Endothelial cell of hepatic sinusoid (primary cell): ENCODE data around the gene MARK3.

Experiments used
- in situ Hi-C: cut with HindIII; loops from 2 replicates; pipeline ENCODE4 v1.10.0; 2017; ENCODE audit warnings: low sequenced_read_pairs

Gene MARK3

GRCh38 chr14:103362780-103363179 lies 22.4 kb upstream of the MARK3 start:
- in situ Hi-C loops: no loop called here

DNA sequence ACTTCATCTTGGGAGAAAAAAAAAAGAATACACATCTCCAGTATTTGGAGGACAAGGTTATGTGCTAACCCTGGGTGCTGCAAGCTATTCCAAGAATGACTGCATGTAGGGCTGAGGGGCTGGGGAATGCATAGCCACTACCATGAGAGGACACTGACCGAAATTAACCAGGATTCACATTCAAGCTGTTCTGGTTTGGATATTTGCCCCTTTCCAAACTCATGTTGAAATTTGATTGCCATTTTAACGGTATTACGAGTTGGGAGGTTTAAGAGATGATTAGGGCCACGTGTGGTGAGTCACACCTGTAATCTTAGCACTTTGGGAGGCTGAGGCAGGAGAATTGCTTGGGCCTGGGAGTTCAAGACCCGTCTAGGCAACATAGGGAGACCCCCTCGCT lies 18.5 kb upstream of the MARK3 start:
- in situ Hi-C loops: no loop called here

DNA sequence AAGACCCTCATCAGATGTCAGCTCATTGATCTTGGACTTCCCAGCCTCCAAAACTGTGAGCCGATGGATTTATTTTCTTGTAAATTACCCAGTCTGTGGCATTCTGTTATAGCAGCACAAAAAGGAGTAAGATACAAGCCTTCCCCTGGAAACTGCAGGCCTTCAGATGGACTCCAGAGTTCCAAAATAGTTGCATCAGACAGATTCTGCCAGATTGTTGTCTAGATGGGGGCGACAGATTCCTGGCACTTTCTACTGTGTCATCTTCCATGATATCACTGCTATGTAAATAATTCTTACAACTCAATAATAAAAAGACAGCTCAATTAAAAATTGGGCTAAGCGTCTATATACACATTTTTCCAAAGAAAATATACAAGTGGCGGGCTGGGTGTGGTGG lies 17.2 kb upstream of the MARK3 start:
- in situ Hi-C loops: no loop called here

DNA sequence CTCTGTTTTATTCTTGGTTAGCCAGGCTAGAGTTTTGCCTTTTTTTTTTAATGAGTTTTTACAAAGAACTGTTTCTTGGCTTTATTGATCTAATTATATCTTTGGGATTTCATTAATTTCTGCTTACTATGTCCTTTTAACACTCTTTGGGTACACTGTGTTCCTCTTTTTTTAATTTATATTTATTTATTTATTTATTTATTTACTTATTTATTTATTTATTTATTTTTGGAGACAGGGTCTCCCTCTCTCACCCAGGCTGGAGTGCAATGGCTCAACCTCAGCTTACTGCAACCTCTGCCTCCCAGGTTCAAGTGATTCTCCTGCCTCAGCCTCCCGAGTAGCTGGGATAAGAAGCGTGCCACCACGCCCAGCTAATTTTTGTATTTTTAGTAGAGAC lies 15.1 kb upstream of the MARK3 start:
- in situ Hi-C loops: no loop called here

- in situ Hi-C loops: no loop called here
Observed at GRCh38 chr14:103372017-103372416, 13.2 kb upstream of the MARK3 start.

GRCh38 chr14:103372552-103373304 lies 12.5 kb upstream of the MARK3 start:
- in situ Hi-C loops: no loop called here

- in situ Hi-C loops: no loop called here
Observed at GRCh38 chr14:103374121-103374520, 11.1 kb upstream of the MARK3 start.

DNA sequence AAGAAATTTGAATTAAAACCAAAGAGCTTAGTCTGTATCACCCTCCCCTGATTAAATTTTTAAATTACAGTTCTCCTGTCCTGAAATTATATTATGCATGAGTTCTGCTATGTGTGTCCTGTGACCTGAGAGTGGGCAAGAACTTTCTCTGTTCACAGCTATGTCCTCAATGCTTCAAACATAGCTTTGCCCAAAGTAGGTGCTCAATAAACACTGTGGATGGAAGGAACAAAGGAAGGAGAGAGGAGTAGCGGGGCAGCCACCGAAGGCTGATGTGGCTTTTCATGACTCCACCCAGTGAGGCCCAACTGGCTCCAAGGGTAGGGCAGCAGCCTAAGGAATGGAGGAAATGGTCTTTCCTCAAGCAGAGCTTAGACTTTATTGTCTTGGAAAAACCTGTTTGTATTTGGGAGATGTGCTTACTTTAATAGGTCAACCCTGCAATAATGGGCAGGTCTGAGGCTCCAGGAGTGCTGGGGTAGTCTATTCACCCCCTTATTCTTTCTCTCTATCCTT lies 7.6 kb upstream of the MARK3 start:
- in situ Hi-C loops: no loop called here

GRCh38 chr14:103378038-103378854 lies 7.0 kb upstream of the MARK3 start:
- in situ Hi-C loops: no loop called here

GRCh38 chr14:103380719-103381377 lies 4.4 kb upstream of the MARK3 start:
- in situ Hi-C loops: no loop called here

- in situ Hi-C loops: no loop called here
Observed at GRCh38 chr14:103382376-103382775, 2.8 kb upstream of the MARK3 start.

GRCh38 chr14:103384450-103385151 lies 614 bp upstream of the MARK3 start:
- in situ Hi-C loops: no loop called here

DNA sequence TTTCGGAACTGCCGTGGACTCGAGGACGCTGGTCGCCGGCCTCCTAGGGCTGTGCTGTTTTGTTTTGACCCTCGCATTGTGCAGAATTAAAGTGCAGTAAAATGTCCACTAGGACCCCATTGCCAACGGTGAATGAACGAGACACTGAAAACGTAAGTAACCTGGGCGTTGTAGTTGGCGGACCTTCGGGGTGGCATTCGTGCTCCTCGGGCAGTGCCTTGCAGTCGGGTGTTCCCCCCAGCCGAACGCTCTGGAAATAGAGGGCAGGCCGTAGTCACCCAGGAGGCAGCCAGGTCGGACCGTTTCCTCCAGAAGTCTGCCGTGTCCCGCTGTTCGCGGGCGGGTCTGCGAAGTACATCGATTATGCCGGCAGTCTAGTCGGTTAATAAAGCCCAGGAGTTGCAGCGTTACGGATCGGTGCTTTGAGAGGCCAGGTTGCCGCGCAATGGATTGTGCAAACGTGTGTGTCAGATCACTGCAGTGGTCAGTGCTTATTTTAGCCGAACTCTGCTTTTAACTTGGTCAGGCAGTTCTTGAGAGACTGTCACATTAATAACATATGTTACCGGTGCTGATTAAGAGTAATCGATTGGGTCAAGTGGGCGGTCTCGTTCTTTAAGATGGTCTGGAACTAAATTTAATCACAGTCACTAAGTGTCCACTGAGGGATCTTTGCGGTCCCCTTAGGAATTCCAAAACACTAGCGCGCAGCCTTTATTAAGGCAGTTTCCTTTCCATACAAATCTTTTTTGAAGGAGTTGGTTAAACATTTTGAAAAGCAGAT lies 906 bp downstream of the MARK3 start:
- in situ Hi-C loops: no loop called here

GRCh38 chr14:103386713-103387329 lies 1.6 kb downstream of the MARK3 start:
- in situ Hi-C loops: no loop called here

DNA sequence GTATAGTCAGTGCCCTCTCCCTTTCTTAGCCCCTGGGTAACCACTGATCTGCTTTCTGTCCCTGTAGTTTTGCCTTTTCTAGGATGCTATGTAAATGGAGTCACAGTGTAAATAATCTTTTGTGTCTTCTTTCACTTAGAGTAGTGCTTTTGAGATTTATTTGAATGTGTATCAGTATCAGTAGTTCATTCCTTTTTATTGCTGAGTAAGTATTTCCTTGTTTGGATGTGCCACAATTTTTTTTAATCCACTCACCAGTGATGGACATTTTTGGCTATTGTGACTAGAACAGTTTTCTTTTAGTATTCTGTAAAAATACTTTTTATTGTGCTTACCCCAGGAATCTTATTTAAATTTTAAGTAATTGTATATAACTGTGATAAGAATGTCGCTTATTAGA lies 3.4 kb downstream of the MARK3 start:
- in situ Hi-C loops: no loop called here

GRCh38 chr14:103390605-103391004 lies 5.4 kb downstream of the MARK3 start:
- in situ Hi-C loops: loop anchor here (5.0 kb wide), 1 partner anchor 78 kb away; no protein-coding TSS in a partner anchor

DNA sequence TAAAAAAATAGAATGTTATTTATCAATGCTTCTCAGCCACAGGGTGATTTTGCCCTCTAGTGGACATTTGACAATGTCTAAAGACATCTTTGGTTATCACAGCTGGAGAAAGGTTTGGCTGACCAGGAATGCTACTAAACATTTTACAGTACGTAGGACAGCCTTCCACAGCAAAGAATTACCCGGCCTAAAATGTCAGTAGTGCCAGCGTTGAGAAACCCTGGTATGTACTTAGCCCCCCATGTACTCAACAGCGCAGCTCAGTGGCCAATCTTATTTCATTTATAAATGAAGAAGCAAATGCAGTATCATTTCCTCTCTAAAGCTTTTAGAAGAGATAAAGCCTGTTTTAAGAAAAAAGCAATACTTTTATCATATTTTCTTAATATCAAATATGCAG lies 5.8 kb downstream of the MARK3 start:
- in situ Hi-C loops: loop anchor here (5.0 kb wide), 1 partner anchor 79 kb away; no protein-coding TSS in a partner anchor

DNA sequence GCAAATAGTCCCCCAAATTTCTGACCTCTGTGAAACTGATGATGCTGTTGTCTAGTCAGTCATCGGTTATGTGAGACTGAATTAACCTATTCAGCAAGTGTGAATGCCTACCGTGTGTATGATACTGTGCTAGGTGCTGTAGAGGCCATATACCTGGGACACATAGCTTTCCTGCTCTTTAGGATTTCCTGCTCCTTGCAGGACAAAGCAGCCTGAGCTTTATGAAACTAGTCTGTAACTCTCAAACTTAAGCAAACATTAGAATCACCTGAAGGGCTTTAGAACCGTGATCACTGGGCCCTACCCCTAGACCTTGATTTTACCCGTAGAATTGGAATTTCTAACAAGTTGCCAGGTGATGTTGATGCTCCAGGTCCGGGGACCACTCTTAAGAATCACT lies 6.9 kb downstream of the MARK3 start:
- in situ Hi-C loops: loop anchor here (5.0 kb wide), 1 partner anchor 80 kb away; no protein-coding TSS in a partner anchor

- in situ Hi-C loops: loop anchor here (5.0 kb wide), 1 partner anchor 80 kb away; no protein-coding TSS in a partner anchor
Observed at GRCh38 chr14:103392572-103392971, 7.4 kb downstream of the MARK3 start.
